CD4-positive, alpha-beta T cell treated with Interleukin-6 at 100 ng/mL for 8 hours (primary cell): ENCODE results near the gene RCBTB2.
A peak's percentile ranks its signal among the peaks of the same experiment; 100 is the strongest.

Source experiments
- DNase-seq: peaks from one replicate; pipeline ENCODE4 v3.0.0-alpha.2; 2020; ENCODE audit warnings: mixed read lengths, low spot score

The RCBTB2 gene

DNA sequence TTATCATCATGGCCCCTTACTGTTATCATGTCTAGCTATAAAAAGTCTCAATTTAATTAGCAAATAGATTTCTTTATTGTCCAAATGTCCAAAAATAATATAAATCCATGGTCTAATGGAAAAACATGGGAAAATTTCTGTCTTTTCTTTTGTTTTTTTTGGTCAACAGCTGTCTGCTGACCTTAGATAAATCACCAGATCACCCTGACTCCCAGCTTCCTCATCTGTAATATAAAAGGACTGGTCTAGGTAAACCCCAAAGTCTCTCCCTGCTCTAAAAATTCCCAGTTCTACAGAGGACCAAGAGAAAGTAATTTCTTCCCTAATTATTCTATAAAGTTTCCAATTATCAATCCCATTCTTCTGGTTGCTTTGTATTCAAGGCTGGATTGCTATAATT, 30.7 kb upstream of the RCBTB2 start:
- DNase-seq = no peak

DNA sequence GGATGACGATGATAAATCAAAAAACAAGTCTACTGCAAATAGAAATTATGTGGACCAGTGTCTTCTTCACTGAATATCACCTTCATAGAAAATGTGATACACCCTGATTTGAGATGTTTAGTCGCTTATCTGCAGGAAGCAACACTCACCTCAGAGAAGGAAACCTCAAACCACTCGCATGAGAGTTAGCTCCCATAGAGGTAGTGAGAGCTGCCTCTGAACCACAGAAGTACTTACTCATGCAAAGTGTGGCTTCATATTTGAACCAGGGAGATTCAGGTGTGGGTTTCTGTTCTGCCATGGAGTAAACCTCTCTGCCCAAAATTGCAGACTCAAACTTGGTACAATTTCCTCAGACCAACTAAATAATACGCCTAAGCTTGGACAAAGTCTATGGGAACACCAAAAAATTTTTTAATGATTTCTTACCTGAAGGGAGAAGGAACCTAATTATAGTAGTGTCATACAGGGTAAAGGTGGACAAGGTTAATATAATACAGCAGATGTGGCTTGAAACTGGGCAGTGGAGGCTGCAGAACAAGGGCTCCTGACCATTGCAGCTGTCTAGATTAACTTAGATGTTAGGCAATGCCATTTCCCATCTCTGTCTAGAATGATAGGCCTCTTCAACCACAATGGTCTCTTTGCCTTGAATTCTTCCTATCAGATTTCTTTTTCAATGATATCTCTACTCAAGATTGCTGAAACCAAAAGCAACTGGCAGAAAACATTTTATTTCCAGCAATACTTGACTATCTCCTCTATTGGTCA, 29.6 kb upstream of the RCBTB2 start:
- peak; percentile 89 for DNase-seq

DNA sequence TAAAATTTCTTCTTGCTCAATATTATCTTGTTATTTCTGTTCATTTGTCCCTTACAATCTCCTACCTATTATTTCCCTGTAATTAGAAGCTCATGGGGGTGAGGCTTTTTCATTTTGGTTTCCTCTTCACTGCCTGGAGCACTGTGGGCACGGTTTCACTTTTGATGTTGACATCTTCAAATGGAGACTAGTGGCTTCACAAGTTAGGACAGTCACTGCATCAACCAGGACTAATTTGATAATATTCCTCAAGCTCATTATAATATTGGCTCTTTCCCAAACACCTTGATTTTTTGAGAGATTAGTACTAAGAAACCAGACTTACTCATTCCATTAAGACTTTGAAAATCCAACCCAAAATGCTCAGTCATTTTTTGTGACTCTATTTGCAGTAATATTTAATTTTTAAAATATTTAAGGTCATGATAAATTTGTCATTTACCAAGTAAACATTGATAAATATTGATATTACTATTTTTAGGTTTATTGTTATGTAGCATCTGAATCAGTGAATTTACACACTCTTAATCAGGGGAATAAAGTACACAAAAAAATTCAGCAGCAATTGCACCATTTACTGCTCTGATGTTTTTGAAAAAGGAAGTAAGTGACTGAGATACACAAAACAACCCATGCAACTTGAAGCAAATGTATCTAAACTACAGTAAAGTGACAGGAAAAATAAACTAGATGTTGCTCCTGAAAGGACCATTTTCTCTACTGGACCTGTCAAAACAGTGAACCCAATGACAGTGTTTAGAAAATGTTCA, 28.8 kb upstream of the RCBTB2 start:
- DNase-seq = peak; percentile 21

DNA sequence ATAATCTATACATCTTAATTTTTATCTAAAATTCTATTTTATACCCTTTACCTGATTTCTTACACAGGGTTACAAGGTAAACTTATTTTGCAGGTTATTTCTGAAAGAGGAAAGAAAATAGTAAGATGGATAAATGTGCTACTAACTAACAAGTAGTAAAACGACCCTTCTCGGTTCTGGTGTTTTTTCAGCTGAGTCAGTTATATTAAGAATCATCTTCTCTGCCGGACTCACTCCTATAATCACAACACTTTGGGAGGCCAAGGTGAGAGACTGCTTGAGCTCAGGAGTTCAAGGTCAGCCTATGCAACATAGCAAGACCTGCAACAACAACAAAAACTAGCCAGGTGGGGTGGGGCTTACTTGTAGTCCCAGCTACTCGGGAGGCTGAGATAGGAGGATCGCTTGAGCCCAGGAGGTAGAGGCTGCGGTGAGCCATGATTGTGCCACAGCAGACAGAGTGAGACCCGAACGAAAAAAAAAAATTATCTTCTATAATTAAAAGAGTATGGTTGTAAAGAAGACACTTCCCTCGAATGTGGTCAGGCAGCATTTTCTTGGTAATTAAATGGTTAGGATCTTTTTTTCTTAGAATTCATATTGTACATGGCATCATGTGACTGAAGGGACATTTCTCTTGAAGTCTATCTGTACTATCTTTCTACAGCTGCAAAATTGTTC, 27.9 kb upstream of the RCBTB2 start:
- DNase-seq = no peak

DNA sequence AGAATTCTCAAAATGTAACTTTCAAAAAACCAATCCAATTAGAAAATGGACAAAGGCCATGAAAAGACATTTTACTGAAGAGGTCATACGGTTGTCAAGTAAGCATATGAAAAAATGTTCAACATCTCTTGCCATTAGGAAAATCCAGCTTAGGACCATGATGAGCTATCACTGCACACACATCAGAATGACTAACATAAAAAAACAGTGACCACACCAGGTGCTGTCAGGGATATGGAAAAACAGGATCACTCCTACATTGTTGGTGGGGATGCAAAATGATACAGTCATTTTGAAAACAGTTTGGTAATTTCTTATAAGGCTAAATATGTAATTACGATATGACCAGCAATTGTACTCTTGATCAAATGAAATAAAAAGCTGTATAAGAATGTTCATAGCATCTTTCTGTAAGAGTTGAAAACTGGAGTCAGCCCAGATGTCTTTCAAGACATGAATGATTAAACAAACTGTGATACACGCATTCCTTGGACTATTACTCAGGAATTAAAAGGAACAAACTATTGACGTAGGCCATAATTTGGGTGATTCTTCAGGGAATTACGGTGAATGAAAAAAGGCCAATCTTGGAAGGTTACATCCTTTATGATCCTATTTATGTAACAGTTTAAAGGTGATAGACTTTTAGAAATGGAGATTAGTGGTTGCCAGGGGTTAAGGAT, 26.9 kb upstream of the RCBTB2 start:
- DNase-seq = no peak

DNA sequence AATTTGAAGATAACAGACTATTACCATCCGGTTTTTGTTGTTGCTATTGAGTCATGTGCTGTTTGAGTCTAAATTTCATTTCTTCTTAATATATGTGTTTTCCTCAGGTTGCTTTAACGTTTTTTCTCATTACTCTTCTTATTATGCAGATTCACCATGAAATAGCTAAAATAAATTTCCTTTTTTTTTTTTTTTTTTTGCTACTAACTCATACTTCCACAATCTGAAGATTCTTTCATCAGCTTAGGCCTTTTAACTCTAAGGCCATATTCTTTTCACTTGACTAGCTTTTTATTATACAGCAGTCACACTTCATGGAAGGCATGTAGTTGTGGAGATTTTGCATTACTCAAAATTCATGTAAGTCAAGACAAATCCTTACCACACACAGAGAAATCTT, 23.9 kb upstream of the RCBTB2 start:
- no peak for DNase-seq

DNA sequence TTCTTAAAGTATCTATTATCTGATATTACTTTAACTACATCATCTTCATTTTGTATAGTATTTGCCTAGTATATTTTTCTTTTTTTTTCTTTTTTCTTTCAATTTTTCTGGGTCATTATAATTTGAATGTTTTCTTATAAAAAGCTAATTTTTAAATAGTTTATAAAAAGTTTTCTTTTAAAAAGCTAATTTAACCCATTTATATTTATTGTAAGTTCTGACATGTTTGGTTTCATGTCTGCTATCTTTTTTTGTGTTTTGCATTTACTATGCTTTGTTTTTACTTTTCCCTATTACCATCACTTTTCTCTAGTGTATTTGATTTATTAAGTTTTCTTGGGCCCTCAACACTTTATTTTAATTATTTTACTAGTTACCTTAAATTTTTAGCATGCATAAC, 22.6 kb upstream of the RCBTB2 start:
- DNase-seq = no peak

DNA sequence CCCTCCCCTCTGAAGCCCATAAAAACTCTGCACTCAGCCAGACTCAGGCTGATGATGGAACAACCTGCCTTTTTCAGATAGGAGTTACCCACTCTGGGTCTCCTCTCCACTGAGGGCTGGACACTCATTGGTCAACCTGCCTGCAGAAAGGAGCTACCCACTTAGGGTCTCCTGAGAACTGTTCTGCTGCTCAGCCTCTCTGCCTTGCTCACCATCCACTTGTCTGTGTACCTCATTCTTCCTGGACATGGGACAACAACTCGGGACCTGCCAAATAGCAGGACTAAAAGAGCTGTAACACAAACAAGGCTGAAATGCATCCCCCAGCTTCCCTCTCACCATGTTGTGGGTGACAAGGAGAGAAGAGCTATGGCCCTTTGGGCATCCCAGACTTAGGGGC, 18.4 kb upstream of the RCBTB2 start:
- DNase-seq = no peak

DNA sequence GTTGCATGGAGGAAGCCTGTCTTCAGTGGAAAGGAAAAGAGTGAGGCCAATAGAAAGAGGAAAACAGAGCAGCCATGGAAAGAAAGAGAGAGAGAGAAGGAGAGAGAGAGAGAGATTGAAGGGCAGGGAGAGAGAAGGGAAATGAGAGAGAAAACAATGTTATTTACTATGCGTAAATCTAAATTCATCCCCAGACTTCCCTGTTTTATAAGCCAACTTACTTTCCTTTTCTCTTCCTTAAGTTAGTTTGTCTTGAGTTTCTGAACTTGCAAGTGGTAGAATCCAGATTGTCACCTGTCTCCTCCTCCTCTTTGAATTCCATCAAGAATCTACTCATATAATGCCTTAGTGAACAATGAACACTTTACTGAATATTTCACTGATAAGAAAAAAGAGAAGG, 16.8 kb upstream of the RCBTB2 start:
- no peak for DNase-seq

DNA sequence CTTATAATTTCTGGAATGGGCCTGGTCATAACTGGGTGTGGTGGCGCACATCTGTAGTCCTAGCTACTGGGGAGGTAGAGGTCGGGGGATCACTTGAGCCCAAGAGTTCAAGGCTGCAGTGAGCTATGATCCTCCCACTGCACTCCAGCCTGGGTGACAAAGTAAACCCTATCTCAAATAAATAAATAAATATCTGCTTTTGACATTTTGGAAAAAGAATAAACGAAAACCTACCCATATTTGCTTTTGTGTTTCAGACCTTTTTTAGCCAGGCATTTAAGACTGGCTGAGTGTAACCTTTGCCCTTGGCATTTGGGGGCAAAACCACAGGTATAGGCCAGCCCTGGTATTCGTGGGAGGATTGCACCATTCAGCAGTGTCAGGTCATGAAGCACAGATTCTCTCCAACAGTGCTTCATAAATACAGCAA, 14.8 kb upstream of the RCBTB2 start:
- DNase-seq = no peak

DNA sequence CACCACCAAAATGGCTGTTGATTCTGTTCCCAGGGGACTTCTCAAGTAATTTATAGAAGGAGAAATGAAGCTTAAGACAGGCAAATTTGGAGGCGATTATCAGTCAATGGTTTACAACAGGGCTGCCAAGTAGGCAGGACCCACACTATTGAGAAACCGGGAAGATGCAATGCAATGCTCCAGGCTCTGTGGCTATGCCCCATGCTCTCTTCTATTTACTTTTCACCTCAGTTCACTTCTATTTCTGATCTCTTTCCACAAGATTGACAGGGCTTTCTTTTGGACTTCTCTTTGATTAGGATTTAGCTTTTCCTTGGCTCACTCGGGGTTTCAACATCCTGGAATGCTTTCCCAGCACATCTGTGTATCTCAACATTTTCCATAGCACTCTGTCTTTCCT, 12.7 kb upstream of the RCBTB2 start:
- DNase-seq = no peak

DNA sequence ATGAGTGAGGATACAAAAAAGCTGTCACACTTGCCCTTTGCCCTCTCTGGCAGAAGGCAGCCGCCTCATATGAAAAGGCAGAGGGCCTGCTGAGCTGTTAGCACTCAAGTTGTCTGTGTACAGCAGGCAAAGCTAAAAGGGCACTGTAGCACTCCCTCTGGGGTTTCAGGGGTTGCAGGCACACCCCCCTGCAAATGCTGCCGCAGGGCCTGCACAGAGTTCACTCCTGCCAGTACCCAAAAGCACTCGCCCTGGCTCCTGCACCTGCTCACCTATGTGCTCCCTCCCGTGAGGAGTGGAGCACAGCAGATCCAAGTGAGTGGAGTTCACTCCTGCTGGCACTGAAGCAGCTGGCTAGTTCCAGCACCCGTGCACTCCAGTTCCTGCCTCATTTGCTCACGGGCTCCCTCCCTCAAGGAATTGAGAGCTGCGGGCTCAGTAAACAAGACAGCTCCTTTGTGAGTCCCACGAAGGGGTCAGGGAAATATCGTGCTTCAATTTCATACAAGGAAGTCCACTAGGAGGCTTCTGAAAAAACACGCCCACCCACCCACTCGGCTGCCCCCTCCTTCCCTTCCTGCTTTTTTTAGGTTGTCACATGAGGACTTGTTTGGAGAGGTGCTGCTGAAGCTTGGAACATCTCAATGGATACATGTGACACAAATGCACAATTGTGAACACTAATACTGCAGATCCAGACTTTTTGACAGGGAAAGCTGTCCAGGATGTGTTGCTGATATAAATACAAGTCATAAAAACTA, 9.9 kb upstream of the RCBTB2 start:
- no peak for DNase-seq

DNA sequence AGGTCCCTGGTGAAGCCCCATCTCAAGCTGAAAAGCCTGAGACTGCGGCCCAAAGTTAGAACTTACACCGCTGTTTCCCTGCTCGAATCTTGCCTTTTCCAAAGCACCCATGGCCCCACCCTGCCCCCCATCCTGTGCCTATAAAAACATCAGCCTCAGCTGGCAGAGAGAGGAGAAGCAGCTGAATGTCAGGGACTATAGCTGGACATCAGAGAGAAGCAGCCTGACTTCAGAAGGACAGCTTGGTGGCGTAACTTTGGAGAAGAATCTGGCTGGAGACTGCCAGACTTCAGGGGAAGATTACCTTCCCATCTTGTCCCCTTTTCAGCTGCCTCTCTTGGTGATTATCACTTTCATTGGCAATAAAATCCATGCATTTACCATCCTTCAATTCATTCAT, 9.3 kb upstream of the RCBTB2 start:
- no peak for DNase-seq

DNA sequence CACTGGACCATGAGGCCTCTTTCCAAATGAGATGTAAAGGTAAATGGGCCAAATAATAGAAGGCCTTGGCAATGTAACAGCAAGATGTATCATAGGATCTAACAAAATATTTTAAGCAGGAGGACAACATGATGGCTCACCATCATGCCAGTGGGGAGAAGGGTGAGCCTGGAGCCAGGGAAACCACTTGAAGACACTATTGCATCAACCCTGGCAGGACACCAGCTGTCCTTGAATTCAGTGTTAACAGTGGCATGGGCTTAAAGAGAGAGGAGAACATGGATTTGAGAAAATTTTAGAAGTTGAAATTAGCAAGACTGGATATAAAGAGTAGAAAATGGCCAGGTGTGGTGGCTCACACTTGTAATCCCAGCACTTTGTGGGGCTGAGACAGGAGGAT, 6.7 kb upstream of the RCBTB2 start:
- DNase-seq = no peak

DNA sequence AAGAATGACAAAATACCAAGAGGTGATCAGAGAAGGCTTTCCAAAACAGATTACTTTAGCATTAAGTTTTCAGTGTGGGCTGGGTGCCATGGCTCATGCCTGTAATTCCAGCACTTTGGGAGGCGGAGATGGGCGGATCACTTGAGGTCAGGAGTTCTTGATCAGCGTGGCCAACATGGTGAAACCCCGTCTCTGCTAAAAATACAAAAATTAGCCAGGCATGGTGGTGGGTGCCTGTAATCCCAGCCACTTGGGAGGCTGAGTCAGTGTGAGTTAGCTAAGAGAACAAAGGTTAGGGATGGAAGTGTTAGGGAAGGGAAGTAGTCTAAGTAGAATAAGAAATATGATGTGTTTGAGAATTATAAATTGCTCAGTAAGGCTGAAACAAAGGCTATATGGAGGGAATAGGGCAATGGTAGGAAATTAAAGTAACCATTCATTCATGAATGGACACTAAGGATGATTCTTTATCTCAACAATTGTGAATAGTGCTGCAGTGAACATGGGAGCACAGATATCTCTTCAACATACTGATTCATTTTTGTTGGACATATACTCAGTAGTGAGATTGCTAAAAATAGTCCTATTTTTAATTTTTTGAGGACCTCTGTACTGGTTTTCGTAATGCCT, 3.9 kb upstream of the RCBTB2 start:
- DNase-seq = no peak

DNA sequence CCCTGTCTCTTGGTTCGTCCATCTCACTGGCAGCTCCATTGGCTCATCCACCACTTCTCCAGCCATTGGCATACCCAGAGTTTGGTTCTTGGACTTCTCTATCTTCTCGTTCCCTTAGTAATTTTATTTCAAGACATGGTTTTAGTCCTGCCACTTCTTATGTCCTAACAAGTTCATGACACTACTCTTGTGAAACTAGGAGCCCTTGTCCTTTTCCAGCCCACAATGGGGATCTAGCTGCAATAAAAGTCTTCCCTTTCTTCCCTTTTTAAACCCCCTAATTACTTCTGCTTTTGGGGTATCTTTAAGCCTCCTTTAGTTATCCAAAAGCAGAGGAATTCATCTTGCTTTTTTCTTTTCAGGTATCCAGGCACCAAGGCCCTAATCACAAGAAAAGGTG, 2.9 kb upstream of the RCBTB2 start:
- no peak for DNase-seq

DNA sequence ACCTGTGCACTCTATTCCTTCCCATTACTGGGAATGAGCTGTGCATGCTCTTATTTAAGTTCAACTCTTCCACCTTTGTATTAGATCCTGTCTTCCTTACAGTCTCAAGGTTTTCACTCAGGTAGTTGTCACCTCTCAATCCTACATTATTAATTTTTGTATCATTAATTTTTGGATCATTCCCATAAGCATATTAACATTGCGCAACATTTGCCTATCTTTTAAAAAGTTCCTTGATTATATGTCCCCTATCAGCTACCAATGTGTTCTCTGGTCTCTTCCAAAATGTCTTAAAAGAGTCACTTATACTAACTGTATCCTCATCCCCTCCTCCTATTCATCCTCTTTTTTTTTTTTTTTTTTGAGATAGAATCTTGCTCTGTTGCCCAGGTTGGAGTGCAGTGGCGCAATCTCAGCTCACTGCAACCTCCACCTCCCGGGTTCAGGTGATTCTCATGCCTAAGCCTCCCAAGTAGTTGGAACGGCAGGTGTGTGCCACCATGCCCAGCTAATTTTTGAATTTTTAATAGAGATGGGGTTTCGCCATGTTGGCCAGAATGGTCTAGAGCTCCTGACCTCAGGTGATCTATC, 2.1 kb upstream of the RCBTB2 start:
- no peak for DNase-seq

DNA sequence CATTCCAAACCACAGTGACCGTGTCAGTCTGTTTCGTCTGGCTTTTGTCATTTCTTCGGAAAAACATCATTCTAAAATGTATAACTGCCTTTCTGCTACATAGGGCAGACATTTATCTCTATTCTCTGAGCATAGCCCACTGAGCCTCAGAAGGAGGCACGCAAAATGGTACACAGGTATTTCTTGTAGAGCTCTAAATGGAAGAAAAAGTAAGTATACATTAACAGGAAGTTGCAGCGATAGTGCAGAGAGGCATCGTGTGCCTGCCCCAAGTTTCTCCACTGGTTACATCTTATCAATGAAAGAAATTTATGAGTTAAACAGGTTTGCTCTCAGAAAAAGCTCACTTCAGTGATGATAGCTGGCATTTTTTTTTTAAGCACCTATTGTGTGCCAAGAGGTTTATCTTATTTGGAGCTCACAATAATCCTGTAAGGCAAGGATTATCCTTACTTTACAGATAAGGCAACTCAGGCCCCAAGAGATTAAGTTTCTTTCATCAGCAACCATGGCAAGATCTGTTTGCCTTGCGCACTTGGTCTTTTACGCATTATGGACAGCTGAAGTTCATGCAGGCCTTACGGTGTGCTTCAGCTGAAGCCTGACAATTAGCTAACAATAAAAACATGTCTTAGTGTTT, 1.2 kb upstream of the RCBTB2 start:
- DNase-seq = no peak

DNA sequence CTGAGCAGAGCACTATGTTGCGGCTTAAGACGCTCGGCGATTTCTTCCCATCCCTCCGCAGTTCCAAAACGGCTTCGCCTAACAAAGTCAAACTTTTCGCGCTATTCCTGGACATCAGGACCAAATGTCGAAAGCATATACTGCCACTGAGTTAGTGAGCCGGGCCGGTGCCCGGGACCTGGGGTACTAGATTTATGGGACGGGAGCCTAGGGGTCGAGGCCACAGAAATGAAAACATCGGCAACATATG, 699 bp downstream of the RCBTB2 start:
- no peak for DNase-seq

DNA sequence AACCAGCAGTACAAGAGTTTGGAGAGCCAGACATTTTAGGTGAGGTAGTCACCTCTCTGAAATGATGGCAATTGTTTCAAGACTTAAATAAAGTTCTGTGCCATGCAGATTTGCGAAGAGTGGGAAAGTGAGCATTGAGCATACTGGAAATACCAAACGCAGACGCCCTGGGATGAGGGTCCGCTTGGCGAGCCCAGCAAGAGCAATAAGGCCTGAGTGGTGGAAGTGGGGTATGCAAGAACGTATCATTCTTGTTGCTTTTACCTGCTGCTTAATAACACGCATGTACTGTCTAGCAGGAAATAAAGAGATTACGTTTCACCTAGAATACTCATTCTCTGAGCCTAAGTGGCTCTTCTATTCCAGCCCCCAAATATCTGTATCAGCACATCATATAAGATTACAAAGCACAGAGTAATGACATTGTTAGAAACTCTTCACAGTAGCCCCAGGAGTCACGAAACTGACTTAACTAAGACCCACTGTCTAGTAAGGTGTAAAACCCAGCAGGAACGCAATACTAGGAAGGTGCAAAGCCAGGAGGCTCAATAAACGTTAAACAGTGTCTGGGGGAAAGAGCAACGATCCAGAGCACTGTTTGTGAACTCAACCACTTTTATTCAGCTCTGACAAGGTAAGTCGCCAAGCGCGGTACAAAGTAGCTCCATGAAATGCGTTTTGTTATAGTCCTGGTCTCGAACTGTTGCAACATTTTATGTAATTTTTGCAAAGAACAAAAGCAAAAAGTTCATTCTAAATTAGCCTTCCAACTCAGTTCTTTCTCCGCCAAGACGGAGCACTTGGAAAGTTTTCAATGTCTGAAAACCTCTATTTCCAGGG, 1.2 kb downstream of the RCBTB2 start:
- peak; percentile 18 for DNase-seq
